Panc1 (cell line): Measurements from ENCODE around the gene DSCAML1. TPM values are rescaled to one million over a fixed set of nuclear protein-coding genes. Genes with fewer than 3 reads are reported as not detected.

ENCODE experiments used
- ATAC-seq: fragments of 200-7000 bp; cut with Tn5 transposase; 2 replicates; pipeline ENCODE4 v1.9.1; 2020; ENCODE audit warnings: mild to moderate bottlenecking, moderate library complexity
- BruUV-seq: library from RNA; stranded (reverse); fragments of 400-500 nt; replicated peaks from 2 replicates; lab custom pipeline; 2021; lab: Mats Ljungman, UMichigan
- CTCF ChIA-PET: fragments of 300-600 bp; sonication (Branson Sonifier 250); formaldehyde crosslinking; loops from one replicate; lab custom pipeline; 2022; ENCODE audit warnings: antibody characterized with exemption; lab: Charles Lee
- POLR2A ChIA-PET: fragments of 300-600 bp; sonication (Branson Sonifier 250); formaldehyde crosslinking; loops from one replicate; lab custom pipeline; 2022; ENCODE audit warnings: antibody characterized with exemption; lab: Charles Lee
- DNase-seq: peaks from one replicate; pipeline ENCODE4 v3.0.0-alpha.2; 2010; ENCODE audit warnings: low read depth, low spot score
- H3K27ac ChIP-seq: 2 replicates; pipeline ENCODE4 v1.5.1; 2011; ENCODE audit warnings: mild to moderate bottlenecking, low read length, inconsistent platforms
- H3K27me3 ChIP-seq: fragments of 200-500 bp; sonication (Bioruptor generic); 2 replicates; pipeline ENCODE4 v1.6.0; 2014; ENCODE audit warnings: low read length, inconsistent platforms; ENCODE audit not compliant: control insufficient read depth, insufficient read depth
- H3K36me3 ChIP-seq: fragments of 200-500 bp; sonication (Bioruptor generic); 2 replicates; pipeline ENCODE4 v1.5.1; 2014; ENCODE audit warnings: inconsistent platforms, mild to moderate bottlenecking, low read length, moderate library complexity; ENCODE audit not compliant: control insufficient read depth, insufficient read depth
- H3K4me1 ChIP-seq: 2 replicates; pipeline ENCODE4 v1.5.1; 2011; ENCODE audit warnings: inconsistent platforms, mild to moderate bottlenecking, low read length, moderate library complexity; ENCODE audit not compliant: control insufficient read depth, insufficient read depth
- H3K4me3 ChIP-seq, 2 experiments: 2 replicates each; pipeline ENCODE4 v1.5.1; 2011 to 2012; ENCODE audit warnings: low read depth in 2 of 2, low read length in 2 of 2, mild to moderate bottlenecking in 2 of 2, inconsistent platforms in 1 of 2, moderate library complexity in 1 of 2
- H3K9me3 ChIP-seq: fragments of 200-500 bp; sonication (Bioruptor generic); 2 replicates; pipeline ENCODE4 v1.5.1; 2014; ENCODE audit warnings: low read depth, mild to moderate bottlenecking, inconsistent platforms, low read length, moderate library complexity; ENCODE audit not compliant: control insufficient read depth, insufficient read depth
- POLR2AphosphoS5 ChIP-seq: IDR thresholded peaks from 2 replicates; pipeline ENCODE4 v1.6.1; 2012; ENCODE audit warnings: mild to moderate bottlenecking, low read depth, low read length, moderate library complexity
- SIN3A ChIP-seq: IDR thresholded peaks from 2 replicates; pipeline ENCODE4 v1.6.1; 2012; ENCODE audit warnings: low read depth, mild to moderate bottlenecking, low read length, moderate library complexity, borderline replicate concordance; ENCODE audit not compliant: insufficient read depth
- TCF7L2 ChIP-seq: IDR thresholded peaks from 2 replicates; pipeline ENCODE4 v1.6.1; 2011; ENCODE audit warnings: mild to moderate bottlenecking, low read depth, low read length, inconsistent platforms
- in situ Hi-C: cut with HindIII; loops from 2 replicates; pipeline ENCODE4 v1.10.0; 2016; ENCODE audit warnings: low sequenced_read_pairs, low pct_unique_long_range_greater_than_20kb
- intact Hi-C: fragments of 100-400 bp; cut with micrococcal nuclease; formaldehyde crosslinking; loops from one replicate; pipeline ENCODE4 v1.10.0; 2022; ENCODE audit not compliant: unreplicated experiment
- total RNA-seq: library from RNA; stranded (reverse); gene quantifications from one replicate; pipeline ENCODE4 v1.2.1, GENCODE V29; 2021; ENCODE audit not compliant: unreplicated experiment
- TF ChIP-seq, protein P1 (sequence below), 2 experiments: IDR thresholded peaks; 2 replicates each; pipeline ENCODE4 v1.6.1; 2011 to 2012; ENCODE audit warnings: low read depth in 2 of 2, control low read depth in 1 of 2, low read length in 1 of 2, mild to moderate bottlenecking in 1 of 2, moderate library complexity in 1 of 2; ENCODE audit not compliant: insufficient read depth in 1 of 2
- TF ChIP-seq, protein P2 (sequence below): fragments of 450-650 bp; IDR thresholded peaks from 2 replicates; pipeline ENCODE4 v1.5.1; 2017; ENCODE audit warnings: mild to moderate bottlenecking

The DSCAML1 gene
- total RNA-seq, 1 experiment from 2014 or later = 1.6 TPM

DNA sequence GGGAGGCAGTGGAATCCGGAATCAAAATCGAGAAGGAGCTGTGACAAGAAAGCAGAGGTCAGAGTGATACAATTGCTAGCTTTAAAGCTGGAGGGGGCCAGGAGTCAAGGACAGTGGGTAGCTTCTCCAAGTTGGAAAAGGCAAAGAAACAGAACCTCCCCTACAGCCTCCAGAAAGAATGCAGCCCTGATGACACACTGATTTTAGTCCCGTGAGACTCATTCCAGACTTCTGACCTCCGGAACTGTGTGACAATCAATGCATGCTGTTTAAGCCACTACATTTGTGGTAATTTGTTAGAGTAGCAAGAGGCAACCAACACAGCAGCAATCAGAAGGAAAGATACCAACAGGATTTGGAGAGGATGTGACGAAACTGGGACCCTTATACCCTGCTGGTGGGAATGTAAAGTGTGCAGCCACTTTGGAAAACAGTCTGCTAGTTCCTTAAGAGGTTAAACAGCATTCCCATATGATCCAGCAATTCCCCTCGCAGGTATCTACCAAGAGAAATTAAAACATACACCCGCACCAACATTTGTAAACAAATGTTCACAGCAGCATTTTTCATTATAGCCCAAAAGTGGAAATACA is 66.7 kb downstream of the DSCAML1 start:
- no peak for TF ChIP-seq POLR2AphosphoS5
- TF ChIP-seq TCF7L2 = no peak
- no peak for TF ChIP-seq SIN3A
- TF ChIP-seq, protein P1, sequence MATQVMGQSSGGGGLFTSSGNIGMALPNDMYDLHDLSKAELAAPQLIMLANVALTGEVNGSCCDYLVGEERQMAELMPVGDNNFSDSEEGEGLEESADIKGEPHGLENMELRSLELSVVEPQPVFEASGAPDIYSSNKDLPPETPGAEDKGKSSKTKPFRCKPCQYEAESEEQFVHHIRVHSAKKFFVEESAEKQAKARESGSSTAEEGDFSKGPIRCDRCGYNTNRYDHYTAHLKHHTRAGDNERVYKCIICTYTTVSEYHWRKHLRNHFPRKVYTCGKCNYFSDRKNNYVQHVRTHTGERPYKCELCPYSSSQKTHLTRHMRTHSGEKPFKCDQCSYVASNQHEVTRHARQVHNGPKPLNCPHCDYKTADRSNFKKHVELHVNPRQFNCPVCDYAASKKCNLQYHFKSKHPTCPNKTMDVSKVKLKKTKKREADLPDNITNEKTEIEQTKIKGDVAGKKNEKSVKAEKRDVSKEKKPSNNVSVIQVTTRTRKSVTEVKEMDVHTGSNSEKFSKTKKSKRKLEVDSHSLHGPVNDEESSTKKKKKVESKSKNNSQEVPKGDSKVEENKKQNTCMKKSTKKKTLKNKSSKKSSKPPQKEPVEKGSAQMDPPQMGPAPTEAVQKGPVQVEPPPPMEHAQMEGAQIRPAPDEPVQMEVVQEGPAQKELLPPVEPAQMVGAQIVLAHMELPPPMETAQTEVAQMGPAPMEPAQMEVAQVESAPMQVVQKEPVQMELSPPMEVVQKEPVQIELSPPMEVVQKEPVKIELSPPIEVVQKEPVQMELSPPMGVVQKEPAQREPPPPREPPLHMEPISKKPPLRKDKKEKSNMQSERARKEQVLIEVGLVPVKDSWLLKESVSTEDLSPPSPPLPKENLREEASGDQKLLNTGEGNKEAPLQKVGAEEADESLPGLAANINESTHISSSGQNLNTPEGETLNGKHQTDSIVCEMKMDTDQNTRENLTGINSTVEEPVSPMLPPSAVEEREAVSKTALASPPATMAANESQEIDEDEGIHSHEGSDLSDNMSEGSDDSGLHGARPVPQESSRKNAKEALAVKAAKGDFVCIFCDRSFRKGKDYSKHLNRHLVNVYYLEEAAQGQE (IDR thresholded peaks at IDR 0.05; ENCODE audit: insufficient read depth in 1 of 2, low read depth in 2 of 2, low read length in 1 of 2) = no peak
- TF ChIP-seq, protein P2, sequence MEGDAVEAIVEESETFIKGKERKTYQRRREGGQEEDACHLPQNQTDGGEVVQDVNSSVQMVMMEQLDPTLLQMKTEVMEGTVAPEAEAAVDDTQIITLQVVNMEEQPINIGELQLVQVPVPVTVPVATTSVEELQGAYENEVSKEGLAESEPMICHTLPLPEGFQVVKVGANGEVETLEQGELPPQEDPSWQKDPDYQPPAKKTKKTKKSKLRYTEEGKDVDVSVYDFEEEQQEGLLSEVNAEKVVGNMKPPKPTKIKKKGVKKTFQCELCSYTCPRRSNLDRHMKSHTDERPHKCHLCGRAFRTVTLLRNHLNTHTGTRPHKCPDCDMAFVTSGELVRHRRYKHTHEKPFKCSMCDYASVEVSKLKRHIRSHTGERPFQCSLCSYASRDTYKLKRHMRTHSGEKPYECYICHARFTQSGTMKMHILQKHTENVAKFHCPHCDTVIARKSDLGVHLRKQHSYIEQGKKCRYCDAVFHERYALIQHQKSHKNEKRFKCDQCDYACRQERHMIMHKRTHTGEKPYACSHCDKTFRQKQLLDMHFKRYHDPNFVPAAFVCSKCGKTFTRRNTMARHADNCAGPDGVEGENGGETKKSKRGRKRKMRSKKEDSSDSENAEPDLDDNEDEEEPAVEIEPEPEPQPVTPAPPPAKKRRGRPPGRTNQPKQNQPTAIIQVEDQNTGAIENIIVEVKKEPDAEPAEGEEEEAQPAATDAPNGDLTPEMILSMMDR = no peak
- POLR2A ChIA-PET = no interaction called here
- CTCF ChIA-PET = no interaction called here

DNA sequence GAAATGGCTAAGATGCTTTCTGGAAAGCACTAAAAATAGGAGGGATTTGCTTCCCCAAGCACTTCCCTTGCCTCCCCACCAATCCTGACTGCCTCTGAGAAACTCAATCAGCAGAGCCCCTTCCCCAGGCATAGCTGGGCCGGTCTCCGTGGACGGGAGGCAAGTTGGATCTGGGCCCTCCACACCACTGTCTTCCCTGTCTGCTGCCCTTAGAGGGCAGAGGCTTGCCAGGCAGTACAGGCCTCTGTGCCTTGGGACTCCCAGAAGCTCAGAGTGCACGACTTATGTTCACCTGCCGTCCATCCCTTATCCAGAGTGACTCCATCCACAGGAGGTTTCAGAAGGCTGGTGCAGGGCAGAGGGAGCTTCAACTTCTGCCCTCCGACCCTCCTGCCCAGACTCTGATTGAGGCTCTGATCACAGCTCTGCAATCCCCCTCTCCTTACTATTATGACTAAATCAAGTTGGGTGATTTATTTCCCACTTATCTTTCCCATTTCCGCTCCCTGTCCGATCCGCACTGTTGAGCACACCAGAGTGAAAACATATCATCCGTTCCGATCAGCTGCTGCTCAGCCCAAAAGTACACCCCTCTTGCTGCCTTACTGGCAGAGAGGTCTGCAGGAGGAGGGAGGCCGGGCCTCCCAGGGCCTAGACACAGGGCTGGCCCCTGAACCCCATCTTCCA is 71.8 kb downstream of the DSCAML1 start:
- H3K36me3 ChIP-seq = no peaks in the 10 kb centered on the region
- TF ChIP-seq, protein P2 = no peak
- TF ChIP-seq TCF7L2 (no peak), SIN3A (no peak), POLR2AphosphoS5 (no peak)
- TF ChIP-seq, protein P1 (IDR thresholded peaks at IDR 0.05; ENCODE audit: insufficient read depth in 1 of 2, low read depth in 2 of 2, low read length in 1 of 2) = no peak
- no peak overlapping the region for H3K27ac ChIP-seq
- BruUV-seq = no TSS peak
- no peak overlapping the region for H3K4me3 ChIP-seq
- in situ Hi-C loops (no loop called here), intact Hi-C loops (no loop called here)
- H3K9me3 ChIP-seq = no peaks in the 10 kb centered on the region
- ChIA-PET POLR2A (no interaction called here), CTCF (no interaction called here)
- ATAC-seq = peak; percentile 52; the same call in 1 of the 2 replicates
- H3K27me3 ChIP-seq = no peaks in the 10 kb centered on the region
- H3K4me1 ChIP-seq = peaks cover 3% of the 10 kb centered on the region; the same call in 1 of the 2 replicates
- DNase-seq = no peak

More for the DNA sequence above, 66.7 kb downstream of the DSCAML1 start:
- in situ Hi-C loops = no loop called here
- Histone ChIP-seq H3K4me3 (no peak overlapping the region), H3K27ac (no peak overlapping the region), H3K27me3 (no peaks in the 10 kb centered on the region), H3K36me3 (no peaks in the 10 kb centered on the region), H3K9me3 (no peaks in the 10 kb centered on the region), H3K4me1 (no peaks in the 10 kb centered on the region)
- no peak for ATAC-seq
- no TSS peak for BruUV-seq
- DNase-seq = no peak
- intact Hi-C loops = no loop called here
